Measurements from ENCODE around the gene GRM7.

The GRM7 gene

DNA sequence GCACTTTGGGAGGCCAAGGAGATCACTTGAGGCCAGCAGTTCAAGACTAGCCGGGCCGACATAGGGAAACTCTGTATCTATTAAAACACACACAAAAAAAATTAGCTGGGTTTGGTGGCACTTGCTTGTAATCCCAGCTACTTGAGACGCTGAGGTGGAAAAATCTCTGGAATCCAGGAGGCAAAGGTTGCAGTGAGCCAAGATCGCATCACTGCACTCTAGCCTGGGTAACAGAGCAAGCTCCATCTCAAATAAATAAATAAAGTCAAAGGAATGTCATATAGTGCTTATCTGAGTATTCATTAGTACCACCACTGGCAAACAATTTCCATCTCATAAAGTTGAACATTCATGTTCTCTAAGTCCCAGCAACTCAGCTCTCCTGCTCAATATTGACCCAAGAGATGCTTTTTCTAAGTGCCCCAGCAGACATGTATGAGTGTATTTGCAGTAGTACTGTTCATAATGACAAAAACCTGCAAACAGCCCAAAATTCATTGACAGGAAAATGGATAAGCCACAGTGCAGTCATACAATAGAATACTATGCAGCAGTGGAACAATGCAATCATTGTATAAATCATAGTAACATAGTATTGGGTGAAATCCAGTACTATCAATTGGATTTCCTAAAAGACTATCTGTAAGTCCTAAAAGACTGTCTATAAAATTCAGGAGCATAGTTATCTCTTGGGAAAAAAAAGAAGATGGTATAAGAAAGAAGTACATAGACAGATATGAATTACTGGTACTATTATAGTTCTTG is 889.2 kb downstream of the GRM7 start:
- Histone ChIP-seq H3K4me3 (ENCODE audit: low read depth, low read length) (no peak overlapping the region), H3K27ac (ENCODE audit: extremely low read depth, low read depth, low read length) (no peak overlapping the region), H3K4me1 (ENCODE audit: control insufficient read depth, insufficient read depth, low read length) (no peaks in the 10 kb centered on the region), H3K9me3 (ENCODE audit: control insufficient read depth, insufficient read depth, low read depth, low read length) (no peaks in the 10 kb centered on the region), H3K36me3 (ENCODE audit: control insufficient read depth in 2 of 2, insufficient read depth in 1 of 2, low read length in 2 of 2) (no peaks in the 10 kb centered on the region)
- ChIA-PET POLR2A (no interaction called here), CTCF (interaction anchor here (0.6 kb wide), 1 partner anchor 1751 kb away, joined by 3 read pairs; no protein-coding TSS in a partner anchor)
- TF ChIP-seq, protein P1, sequence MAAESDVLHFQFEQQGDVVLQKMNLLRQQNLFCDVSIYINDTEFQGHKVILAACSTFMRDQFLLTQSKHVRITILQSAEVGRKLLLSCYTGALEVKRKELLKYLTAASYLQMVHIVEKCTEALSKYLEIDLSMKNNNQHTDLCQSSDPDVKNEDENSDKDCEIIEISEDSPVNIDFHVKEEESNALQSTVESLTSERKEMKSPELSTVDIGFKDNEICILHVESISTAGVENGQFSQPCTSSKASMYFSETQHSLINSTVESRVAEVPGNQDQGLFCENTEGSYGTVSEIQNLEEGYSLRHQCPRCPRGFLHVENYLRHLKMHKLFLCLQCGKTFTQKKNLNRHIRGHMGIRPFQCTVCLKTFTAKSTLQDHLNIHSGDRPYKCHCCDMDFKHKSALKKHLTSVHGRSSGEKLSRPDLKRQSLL (tag by site-specific recombination; IDR thresholded peaks at IDR 0.05), result no peak
- TF ChIP-seq TRIM28 (IDR thresholded peaks at IDR 0.05; ENCODE audit: borderline replicate concordance, low read length) (no peak), ZBTB8A (tag by site-specific recombination; IDR thresholded peaks at IDR 0.05) (no peak), SP7 (tag by site-specific recombination; IDR thresholded peaks at IDR 0.05) (no peak), GLIS1 (tag by site-specific recombination; IDR thresholded peaks at IDR 0.05) (no peak), KLF9 (tag by site-specific recombination; IDR thresholded peaks at IDR 0.05; ENCODE audit: low read depth) (no peak), KLF8 (tag by site-specific recombination; IDR thresholded peaks at IDR 0.05) (no peak), ZNF394 (tag by site-specific recombination; IDR thresholded peaks at IDR 0.05; ENCODE audit: borderline replicate concordance) (no peak), ZNF423 (tag by site-specific recombination; IDR thresholded peaks at IDR 0.05) (no peak), ZNF16 (tag by site-specific recombination; IDR thresholded peaks at IDR 0.05; ENCODE audit: low read depth) (no peak), ZNF24 (tag by site-specific recombination; IDR thresholded peaks at IDR 0.05) (no peak), ZNF157 (tag by site-specific recombination; IDR thresholded peaks at IDR 0.05) (no peak)
- TF ChIP-seq, protein P2, sequence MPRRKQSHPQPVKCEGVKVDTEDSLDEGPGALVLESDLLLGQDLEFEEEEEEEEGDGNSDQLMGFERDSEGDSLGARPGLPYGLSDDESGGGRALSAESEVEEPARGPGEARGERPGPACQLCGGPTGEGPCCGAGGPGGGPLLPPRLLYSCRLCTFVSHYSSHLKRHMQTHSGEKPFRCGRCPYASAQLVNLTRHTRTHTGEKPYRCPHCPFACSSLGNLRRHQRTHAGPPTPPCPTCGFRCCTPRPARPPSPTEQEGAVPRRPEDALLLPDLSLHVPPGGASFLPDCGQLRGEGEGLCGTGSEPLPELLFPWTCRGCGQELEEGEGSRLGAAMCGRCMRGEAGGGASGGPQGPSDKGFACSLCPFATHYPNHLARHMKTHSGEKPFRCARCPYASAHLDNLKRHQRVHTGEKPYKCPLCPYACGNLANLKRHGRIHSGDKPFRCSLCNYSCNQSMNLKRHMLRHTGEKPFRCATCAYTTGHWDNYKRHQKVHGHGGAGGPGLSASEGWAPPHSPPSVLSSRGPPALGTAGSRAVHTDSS (tag by site-specific recombination; IDR thresholded peaks at IDR 0.05), result no peak

- Histone ChIP-seq H3K4me3 (ENCODE audit: low read depth, low read length) (no peak overlapping the region), H3K36me3 (ENCODE audit: control insufficient read depth in 2 of 2, insufficient read depth in 1 of 2, low read length in 2 of 2) (no peaks in the 10 kb centered on the region), H3K4me1 (ENCODE audit: control insufficient read depth, insufficient read depth, low read length) (no peaks in the 10 kb centered on the region), H3K9me3 (ENCODE audit: control insufficient read depth, insufficient read depth, low read depth, low read length) (no peaks in the 10 kb centered on the region), H3K27ac (ENCODE audit: extremely low read depth, low read depth, low read length) (no peak overlapping the region)
- TF ChIP-seq KLF16 (tag by site-specific recombination; IDR thresholded peaks at IDR 0.05) (no peak), ZNF501 (tag by site-specific recombination; IDR thresholded peaks at IDR 0.05) (no peak), ZNF558 (tag by site-specific recombination; IDR thresholded peaks at IDR 0.05) (no peak), HOXA7 (CRISPR knock-in tag; IDR thresholded peaks at IDR 0.05; ENCODE audit: borderline replicate concordance) (no peak), ZNF221 (tag by site-specific recombination; IDR thresholded peaks at IDR 0.05; ENCODE audit: borderline replicate concordance) (no peak), CTCF (tag by site-specific recombination; IDR thresholded peaks at IDR 0.05) (no peak), ZNF16 (tag by site-specific recombination; IDR thresholded peaks at IDR 0.05; ENCODE audit: low read depth) (no peak), KLF7 (tag by site-specific recombination; IDR thresholded peaks at IDR 0.05; ENCODE audit: borderline replicate concordance) (no peak)
- ChIA-PET POLR2A (no interaction called here), CTCF (no interaction called here)
Measured at GRCh38 chr3:7752005-7752404, 891.1 kb downstream of the GRM7 start.
